ENCODE results near the gene INPP5F.

The INPP5F gene, protein sequence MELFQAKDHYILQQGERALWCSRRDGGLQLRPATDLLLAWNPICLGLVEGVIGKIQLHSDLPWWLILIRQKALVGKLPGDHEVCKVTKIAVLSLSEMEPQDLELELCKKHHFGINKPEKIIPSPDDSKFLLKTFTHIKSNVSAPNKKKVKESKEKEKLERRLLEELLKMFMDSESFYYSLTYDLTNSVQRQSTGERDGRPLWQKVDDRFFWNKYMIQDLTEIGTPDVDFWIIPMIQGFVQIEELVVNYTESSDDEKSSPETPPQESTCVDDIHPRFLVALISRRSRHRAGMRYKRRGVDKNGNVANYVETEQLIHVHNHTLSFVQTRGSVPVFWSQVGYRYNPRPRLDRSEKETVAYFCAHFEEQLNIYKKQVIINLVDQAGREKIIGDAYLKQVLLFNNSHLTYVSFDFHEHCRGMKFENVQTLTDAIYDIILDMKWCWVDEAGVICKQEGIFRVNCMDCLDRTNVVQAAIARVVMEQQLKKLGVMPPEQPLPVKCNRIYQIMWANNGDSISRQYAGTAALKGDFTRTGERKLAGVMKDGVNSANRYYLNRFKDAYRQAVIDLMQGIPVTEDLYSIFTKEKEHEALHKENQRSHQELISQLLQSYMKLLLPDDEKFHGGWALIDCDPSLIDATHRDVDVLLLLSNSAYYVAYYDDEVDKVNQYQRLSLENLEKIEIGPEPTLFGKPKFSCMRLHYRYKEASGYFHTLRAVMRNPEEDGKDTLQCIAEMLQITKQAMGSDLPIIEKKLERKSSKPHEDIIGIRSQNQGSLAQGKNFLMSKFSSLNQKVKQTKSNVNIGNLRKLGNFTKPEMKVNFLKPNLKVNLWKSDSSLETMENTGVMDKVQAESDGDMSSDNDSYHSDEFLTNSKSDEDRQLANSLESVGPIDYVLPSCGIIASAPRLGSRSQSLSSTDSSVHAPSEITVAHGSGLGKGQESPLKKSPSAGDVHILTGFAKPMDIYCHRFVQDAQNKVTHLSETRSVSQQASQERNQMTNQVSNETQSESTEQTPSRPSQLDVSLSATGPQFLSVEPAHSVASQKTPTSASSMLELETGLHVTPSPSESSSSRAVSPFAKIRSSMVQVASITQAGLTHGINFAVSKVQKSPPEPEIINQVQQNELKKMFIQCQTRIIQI

GRCh38 chr10:119725828-119726675, at the start of gene INPP5F:
TSS of gene INPP5F (plus strand) at chr10:119726050. CDS start at chr10:119726263, 213 bp downstream.
- peak; percentile 36 for DNase-seq

DNA sequence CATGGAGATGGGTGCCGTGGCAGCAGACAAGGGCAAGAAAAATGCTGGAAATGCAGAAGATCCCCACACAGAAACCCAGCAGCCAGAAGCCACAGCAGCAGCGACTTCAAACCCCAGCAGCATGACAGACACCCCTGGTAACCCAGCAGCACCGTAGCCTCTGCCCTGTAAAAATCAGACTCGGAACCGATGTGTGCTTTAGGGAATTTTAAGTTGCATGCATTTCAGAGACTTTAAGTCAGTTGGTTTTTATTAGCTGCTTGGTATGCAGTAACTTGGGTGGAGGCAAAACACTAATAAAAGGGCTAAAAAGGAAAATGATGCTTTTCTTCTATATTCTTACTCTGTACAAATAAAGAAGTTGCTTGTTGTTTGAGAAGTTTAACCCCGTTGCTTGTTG, 48.7 kb upstream of the INPP5F start:
- DNase-seq = no peak

DNA sequence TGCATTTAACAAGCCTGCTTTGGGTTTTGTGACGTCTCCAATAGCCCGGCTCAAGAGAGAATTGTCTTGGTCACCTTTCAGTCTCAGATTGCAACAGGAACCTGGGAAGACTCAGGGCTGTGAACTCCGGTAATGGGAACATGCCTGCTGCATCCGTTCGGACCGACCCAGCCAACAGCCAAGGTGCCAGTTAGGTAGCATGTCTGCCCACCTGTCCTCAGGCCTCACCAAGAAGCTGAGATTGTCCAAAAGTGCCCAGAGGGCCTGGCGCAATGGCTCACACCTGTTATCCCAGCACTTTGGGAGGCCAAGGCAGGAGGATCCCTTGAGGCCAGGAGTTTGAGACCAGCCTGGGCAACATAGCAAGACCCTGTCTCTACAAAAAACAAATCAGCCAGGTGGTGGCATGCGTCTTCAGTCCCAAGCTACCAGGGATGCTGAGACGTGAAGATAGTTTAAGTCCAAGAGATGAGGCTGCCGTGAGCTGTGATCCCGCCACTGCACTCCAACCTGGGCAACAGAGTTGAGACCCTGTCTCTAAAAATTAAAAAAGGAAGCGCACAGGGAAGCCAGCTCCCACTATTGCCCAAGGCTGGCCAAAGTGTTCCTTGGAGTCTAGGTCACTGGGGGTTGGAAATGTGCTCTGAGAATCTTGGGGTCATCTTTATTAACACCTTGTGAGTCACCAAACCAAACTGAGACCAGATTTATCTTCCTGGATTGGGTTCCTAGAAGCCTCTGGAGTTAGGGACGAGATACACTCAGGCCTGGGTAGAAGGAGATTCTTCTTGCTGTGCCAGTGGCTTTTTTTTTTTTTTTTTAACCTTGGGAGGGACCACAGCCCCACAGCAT, 47.7 kb upstream of the INPP5F start:
- no peak for DNase-seq

DNA sequence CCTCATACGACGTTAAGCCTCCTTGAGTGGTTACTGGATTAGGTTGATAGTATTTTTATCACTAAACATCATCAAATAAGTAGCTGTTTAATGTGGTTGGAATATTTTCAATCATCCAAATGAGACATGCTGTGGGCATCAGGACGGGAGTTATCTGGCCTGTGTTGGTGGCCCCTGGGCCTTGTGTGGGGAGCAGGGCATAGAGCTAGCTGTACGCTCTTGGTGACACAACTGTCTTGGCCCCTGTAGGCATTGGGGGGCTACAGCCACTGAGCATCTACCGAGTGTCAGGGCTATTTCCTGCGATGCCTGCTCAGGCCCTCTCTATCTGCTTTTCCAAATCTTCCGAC, 46.4 kb upstream of the INPP5F start:
- no peak for DNase-seq

- DNase-seq = no peak
Measured at GRCh38 chr10:119680050-119680449, 45.8 kb upstream of the INPP5F start.

DNA sequence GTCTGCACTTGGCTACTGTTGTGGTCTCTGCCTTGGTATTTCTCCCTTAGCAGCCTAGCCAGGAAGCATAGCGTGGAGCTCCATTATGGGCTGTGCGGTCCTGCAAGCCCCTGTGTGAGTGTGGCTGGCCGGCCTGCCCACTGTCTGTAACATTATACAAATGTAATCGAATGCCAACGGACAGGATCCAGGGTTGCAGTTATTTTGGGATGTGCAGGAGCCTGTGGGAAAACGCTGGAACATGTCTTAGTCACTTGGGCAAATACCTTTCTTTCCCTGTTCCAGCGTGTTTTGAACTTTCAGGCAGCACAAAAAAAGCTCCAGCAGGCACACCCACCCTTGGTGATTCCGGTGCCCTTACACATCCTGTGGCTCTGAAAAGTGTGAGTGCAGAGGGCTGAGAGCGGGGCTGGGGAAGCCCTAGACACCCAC, 45.2 kb upstream of the INPP5F start:
- DNase-seq = no peak

- DNase-seq = no peak
Measured at GRCh38 chr10:119686465-119687191, 39.2 kb upstream of the INPP5F start.

GRCh38 chr10:119687192-119688032, 38.4 kb upstream of the INPP5F start:
- no peak for DNase-seq

DNA sequence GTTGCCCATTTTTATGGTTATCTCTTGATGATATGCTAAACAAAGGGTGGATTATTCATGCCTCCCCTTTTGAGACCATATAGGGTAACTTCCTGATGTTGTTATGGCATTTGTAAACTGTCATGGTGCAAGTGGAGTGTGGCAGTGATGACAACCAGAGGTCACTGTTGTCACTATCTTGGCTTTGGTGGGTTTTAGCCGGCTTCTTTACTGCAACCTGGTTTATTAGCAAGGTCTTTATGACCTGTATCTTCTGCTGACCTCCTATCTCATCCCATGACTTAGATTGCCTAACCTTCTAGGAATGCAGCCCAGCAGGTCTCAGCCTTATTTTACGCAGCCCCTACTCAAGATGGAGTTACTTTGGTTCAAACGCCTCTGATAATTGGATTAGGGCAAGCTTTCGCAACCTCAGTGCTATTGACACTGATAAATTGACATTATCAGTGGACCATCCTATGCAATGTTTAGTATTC, 37.8 kb upstream of the INPP5F start:
- no peak for DNase-seq

DNA sequence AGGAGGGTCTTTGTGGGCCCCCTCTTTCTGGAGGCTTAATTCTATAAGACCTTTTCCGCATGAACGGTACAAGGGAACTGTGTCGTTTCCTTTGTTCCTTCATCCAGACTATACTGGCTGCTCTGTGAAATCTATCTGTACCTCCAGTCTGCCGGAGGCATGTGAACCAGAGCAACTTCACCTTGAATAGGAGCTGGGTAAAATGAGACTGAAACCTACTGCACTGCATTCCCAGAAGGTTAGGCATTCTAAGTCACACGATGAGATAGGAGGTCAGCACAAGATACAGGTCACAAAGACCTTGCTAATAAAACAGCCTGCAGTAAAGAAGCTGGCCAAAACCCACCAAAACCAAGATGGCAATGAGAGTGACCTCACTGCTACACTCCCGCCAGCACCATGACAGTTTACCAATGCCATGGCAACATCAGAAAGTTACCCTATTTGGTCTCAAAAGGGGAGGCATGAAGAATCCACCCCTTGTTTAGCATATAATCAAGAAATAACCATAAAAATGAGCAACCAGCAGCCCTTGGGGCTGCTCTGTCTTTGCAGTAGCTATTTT, 36.8 kb upstream of the INPP5F start:
- no peak for DNase-seq

GRCh38 chr10:119691726-119692125, 34.1 kb upstream of the INPP5F start:
- no peak for DNase-seq

DNA sequence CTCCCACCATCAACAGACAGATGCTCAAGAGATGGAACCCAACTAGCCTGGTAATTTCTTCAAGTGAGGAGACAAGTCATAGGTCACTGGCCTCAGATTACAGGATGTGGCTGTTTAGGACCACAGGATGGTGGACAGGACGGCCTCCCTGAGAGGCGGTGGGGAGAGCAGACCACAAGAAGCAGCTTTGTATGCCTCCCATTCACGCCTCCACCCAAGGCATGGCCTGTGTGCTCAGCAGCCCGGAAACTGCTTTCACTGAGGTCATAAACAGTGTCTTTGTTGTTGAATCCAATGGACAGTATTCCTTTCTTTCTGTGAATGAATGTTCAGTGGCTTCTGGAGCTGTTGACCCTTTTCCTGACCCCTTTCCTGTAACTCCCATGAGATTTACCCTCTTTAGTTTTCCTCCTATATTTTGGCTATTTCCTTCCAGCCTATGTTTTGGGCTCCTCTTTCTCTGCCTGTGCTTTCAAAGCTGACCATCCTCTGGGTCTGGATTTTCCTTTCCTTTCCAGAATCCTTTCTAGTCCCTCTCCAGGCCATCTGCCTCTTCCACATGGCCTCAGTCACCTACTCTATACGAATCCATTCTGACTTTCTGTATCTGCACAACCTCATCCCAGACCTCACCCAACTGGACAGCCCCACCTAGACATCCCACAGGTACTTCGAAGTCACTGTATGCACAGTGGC, 32.4 kb upstream of the INPP5F start:
- no peak for DNase-seq

DNA sequence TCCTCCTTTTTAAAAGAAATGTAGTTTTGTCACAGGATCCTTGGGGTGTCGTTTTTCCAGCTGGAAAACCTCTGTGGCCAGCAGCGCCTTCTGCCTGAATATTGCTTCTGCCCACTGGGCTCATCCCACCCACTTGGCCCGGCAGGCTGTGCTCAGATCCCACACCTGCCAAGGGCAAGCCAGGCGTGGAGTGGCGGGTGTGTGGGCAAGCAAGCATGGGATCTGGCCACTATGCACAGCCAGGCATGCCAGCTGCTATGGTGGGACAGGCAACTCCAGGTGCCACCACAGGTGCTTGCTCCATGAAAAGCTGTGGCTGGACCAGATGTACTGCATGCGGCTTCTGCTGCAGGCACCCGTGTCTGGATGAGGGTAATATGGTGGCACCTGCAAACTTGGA, 31.2 kb upstream of the INPP5F start:
- DNase-seq = no peak

GRCh38 chr10:119700321-119700954, 25.4 kb upstream of the INPP5F start:
- no peak for DNase-seq

DNA sequence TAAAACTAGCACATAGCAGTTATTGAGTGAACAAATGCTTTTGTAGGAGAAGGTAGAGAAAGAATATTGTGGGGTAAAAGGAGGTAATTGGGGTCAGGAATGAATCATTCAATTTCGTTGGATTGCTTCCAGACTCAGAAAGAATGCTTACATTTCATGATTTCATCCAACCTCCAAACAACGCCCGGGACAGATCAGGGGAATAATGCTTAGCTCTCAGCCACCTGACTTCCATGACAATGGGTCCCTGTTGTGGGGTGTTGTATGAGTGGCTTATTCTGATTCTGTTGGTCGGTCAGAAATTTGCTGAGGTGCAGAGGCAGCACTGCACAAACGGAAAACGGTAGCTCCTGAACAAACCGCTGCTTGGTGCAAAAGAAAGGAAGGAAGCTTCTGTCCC, 24.0 kb upstream of the INPP5F start:
- no peak for DNase-seq

DNA sequence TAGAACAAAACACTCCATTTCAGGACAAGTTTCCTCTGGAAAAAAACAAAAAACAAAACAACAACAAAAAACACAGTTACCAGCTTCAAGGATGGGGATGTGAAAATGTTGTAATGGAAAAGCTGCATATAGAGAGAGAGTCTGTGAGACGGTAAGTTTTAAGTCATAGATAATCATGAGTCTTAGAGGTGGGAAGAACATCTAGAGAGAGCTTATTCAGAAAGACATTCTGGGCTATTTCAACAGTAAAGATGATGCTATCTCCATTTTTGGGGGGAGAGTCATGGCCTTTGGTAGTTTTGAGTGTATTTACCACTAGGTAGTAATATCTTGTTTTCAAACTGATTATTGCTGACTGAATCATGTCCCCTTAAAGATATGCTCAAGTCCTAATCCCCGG, 23.3 kb upstream of the INPP5F start:
- no peak for DNase-seq

DNA sequence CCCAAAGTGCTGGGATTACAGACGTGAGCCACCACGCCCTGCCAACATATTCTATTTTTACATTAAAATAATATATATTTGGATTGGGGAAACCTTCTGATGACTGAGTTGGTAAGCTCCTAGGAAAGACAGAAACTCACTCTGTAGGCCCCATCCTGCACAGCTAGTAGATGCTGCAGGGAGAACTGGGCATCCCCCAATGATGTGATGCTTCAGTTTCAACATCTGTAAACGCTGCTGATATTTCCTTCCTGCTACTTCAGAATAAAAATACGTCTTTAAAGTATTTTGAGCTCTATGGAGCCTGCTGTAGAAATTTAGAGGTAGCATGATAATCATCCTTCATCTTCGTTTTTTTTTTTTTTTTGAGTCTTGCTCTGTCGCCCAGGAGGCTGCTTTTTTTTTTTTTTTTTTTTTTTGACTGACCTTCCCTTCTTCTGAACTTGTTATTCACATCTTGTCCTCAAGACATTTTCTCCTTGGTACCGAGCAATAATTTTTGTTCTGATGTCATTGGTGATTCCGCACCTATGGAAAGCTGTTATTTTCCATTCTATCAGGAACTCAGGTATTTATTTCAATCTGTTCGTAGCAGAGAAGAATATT, 21.8 kb upstream of the INPP5F start:
- no peak for DNase-seq

GRCh38 chr10:119705434-119705831, 20.4 kb upstream of the INPP5F start:
- DNase-seq = no peak
